NB4 (cell line): ENCODE data around the gene GAS1.

ENCODE experiments used
- MAX ChIP-seq: IDR thresholded peaks from 2 replicates; pipeline ENCODE4 v1.6.1; 2011; ENCODE audit warnings: low read depth, low read length
- POLR2A ChIP-seq: IDR thresholded peaks from 2 replicates; pipeline ENCODE4 v1.6.1; 2011; ENCODE audit warnings: mild to moderate bottlenecking; ENCODE audit not compliant: insufficient read length; ENCODE audit errors: extremely low read depth

- TF ChIP-seq MAX (no peak), POLR2A (no peak)
Measured at GRCh38 chr9:86978413-86978812, 31.1 kb upstream of the GAS1 start.
